IPS-18a (cell line): ENCODE data around the gene METTL26.

Experiments used
- H3K27ac ChIP-seq: one replicate; pipeline ENCODE4 v1.5.1; 2013; ENCODE audit warnings: low read length
- H3K27me3 ChIP-seq: one replicate; pipeline ENCODE4 v1.6.1; 2013; ENCODE audit warnings: mild to moderate bottlenecking, low read length; ENCODE audit not compliant: control insufficient read depth, insufficient read depth
- H3K36me3 ChIP-seq: one replicate; pipeline ENCODE4 v1.6.1; 2013; ENCODE audit warnings: low read depth, low read length; ENCODE audit not compliant: control insufficient read depth
- H3K4me1 ChIP-seq: one replicate; pipeline ENCODE4 v1.6.1; 2013; ENCODE audit warnings: low read depth, low read length; ENCODE audit not compliant: control insufficient read depth
- H3K4me3 ChIP-seq: one replicate; pipeline ENCODE4 v1.5.1; 2013; ENCODE audit warnings: low read length
- H3K9ac ChIP-seq: one replicate; pipeline ENCODE4 v1.6.1; 2013; ENCODE audit warnings: mild to moderate bottlenecking, low read length, moderate library complexity
- H3K9me3 ChIP-seq: one replicate; pipeline ENCODE4 v1.6.1; 2013; ENCODE audit warnings: low read depth, low read length; ENCODE audit not compliant: control insufficient read depth

The METTL26 gene

GRCh38 chr16:662095-662494 is 26.0 kb upstream of the METTL26 start:
- H3K4me1 ChIP-seq = no peaks in the 10 kb centered on the region
- H3K27me3 ChIP-seq = no peaks in the 10 kb centered on the region
- no peak overlapping the region for H3K27ac ChIP-seq
- no peaks in the 10 kb centered on the region for H3K36me3 ChIP-seq
- no peak overlapping the region for H3K4me3 ChIP-seq
- no peak overlapping the region for H3K9ac ChIP-seq
- no peaks in the 10 kb centered on the region for H3K9me3 ChIP-seq

- no peaks in the 10 kb centered on the region for H3K4me1 ChIP-seq
- no peak overlapping the region for H3K27ac ChIP-seq
- H3K9me3 ChIP-seq = no peaks in the 10 kb centered on the region
- H3K36me3 ChIP-seq = no peaks in the 10 kb centered on the region
- H3K9ac ChIP-seq = no peak overlapping the region
- no peaks in the 10 kb centered on the region for H3K27me3 ChIP-seq
- no peak overlapping the region for H3K4me3 ChIP-seq
Measured at GRCh38 chr16:661184-661821, 25.2 kb upstream of the METTL26 start.

- H3K9ac ChIP-seq = no peak overlapping the region
- no peak overlapping the region for H3K4me3 ChIP-seq
- H3K4me1 ChIP-seq = no peaks in the 10 kb centered on the region
- H3K27ac ChIP-seq = no peak overlapping the region
- H3K36me3 ChIP-seq = no peaks in the 10 kb centered on the region
- H3K9me3 ChIP-seq = no peaks in the 10 kb centered on the region
- H3K27me3 ChIP-seq = no peaks in the 10 kb centered on the region
Measured at GRCh38 chr16:660459-661183, 24.5 kb upstream of the METTL26 start.

DNA sequence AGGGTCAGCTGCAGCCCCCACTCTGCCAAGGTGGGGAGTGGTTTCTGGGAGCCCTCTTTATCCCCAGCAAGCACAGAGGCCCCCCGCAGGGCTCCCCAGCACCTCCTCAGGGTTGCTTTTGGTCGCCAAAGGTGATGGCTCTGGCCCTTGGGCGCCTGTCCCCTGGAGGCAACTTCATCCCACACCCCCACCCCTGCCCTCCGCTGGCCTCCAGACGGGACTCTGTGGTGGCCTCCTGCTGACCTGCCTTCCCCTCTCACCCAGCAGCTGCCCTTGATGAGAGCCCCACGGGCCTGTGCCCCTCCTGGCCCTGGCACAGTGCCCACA is 24.0 kb upstream of the METTL26 start:
- no peak overlapping the region for H3K27ac ChIP-seq
- no peaks in the 10 kb centered on the region for H3K9me3 ChIP-seq
- H3K4me1 ChIP-seq = no peaks in the 10 kb centered on the region
- no peaks in the 10 kb centered on the region for H3K36me3 ChIP-seq
- no peak overlapping the region for H3K4me3 ChIP-seq
- no peaks in the 10 kb centered on the region for H3K27me3 ChIP-seq
- H3K9ac ChIP-seq = no peak overlapping the region

- H3K27me3 ChIP-seq = no peaks in the 10 kb centered on the region
- no peaks in the 10 kb centered on the region for H3K9me3 ChIP-seq
- H3K4me1 ChIP-seq = no peaks in the 10 kb centered on the region
- H3K36me3 ChIP-seq = no peaks in the 10 kb centered on the region
- H3K4me3 ChIP-seq = no peak overlapping the region
- H3K9ac ChIP-seq = no peak overlapping the region
- H3K27ac ChIP-seq = no peak overlapping the region
Measured at GRCh38 chr16:659618-660017, 23.5 kb upstream of the METTL26 start.

- H3K9me3 ChIP-seq = no peaks in the 10 kb centered on the region
- no peaks in the 10 kb centered on the region for H3K36me3 ChIP-seq
- H3K4me1 ChIP-seq = no peaks in the 10 kb centered on the region
- no peak overlapping the region for H3K4me3 ChIP-seq
- H3K9ac ChIP-seq = no peak overlapping the region
- H3K27me3 ChIP-seq = no peaks in the 10 kb centered on the region
- H3K27ac ChIP-seq = no peak overlapping the region
Measured at GRCh38 chr16:658679-659571, 22.8 kb upstream of the METTL26 start.

- Histone ChIP-seq H3K36me3 (no peaks in the 10 kb centered on the region), H3K9me3 (no peaks in the 10 kb centered on the region), H3K4me1 (no peaks in the 10 kb centered on the region), H3K27me3 (no peaks in the 10 kb centered on the region), H3K9ac (no peak overlapping the region), H3K4me3 (no peak overlapping the region), H3K27ac (no peak overlapping the region)
Measured at GRCh38 chr16:657487-657886, 21.4 kb upstream of the METTL26 start.

DNA sequence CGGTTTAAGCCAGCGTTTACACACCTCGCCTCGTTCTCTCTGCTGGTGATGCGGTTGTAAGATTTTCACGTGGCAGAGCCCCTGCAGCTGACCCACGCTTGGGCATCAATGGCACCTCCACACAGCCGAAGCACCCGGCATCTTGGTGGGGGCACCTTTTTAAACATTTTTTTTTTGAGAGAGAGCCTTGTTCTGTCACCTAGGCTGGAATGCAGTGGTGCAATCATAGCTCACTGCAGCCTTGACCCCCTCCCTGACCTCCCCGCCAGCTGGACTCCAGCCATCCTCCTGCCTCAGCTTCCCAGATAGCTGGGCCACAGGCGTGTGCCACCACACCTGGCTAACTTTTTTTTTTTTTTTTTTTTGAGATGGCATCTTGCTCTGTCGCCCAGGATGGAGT is 17.9 kb upstream of the METTL26 start:
- Histone ChIP-seq H3K9me3 (no peaks in the 10 kb centered on the region), H3K4me3 (no peak overlapping the region), H3K4me1 (no peaks in the 10 kb centered on the region), H3K36me3 (no peaks in the 10 kb centered on the region), H3K9ac (no peak overlapping the region), H3K27ac (no peak overlapping the region), H3K27me3 (no peaks in the 10 kb centered on the region)

DNA sequence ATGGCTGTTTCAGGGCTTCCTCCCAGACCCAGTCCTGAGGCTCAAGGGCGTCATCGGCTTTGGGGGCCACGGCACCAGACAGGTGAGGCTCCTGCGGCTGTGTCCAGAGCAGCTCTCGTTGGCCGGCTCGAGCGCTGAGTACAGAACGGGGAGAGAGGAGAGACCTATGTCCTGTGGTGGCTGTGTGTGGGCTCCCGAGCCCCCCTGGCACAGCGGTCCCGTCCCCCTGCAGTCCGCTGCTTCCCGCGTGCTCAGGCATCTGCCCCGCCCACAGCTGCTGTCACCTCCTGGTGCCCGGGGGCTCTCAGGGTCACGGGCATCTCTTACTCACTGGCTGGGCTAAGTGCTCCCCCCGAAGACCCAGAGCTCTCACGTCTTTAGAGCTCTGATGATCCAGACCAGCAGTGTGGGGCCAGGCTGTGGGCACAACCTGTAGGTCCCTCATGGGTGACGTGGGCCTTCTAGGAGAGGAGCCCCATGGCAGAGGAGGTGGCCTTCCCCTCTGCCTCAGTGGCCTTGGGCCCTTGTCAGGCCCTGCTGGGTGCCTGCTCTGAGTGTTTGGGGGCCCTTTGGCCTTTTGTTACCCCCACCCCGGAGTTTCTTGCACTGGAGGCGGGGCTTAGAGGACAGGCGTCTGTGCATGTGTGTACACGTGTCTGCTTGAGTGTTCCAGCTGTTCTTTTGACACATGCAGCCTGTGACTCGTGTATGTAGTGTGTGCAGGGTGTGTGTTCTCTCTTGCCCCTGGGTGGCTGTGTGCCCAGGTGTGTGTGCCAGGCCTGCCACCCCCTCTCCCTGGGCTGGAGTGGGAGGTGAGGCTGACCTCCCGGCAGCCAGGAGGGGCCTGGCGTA is 16.6 kb upstream of the METTL26 start:
- no peak overlapping the region for H3K27ac ChIP-seq
- H3K4me1 ChIP-seq = peaks cover 5% of the 10 kb centered on the region
- no peaks in the 10 kb centered on the region for H3K9me3 ChIP-seq
- no peaks in the 10 kb centered on the region for H3K36me3 ChIP-seq
- H3K9ac ChIP-seq = no peak overlapping the region
- H3K4me3 ChIP-seq = no peak overlapping the region
- no peaks in the 10 kb centered on the region for H3K27me3 ChIP-seq

DNA sequence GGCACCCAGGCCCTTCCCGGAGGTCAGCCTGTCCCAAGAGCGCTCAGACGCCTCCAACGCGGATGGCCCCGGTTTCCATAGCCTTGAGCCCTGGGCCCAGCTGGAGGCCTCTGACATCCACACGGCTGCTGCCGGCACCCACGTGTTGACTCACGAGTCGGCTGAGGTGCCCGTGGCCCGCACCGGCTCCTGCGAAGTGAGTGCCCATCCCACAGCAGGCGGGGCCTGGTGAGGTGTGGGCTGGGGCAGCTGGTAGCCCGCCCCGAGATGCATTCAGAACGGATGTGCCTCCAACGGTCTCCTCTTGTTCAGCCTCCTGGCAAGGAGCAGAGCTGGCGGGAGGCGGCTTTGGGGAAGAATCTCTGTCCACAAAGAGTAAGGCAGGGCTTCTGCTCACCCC is 15.7 kb upstream of the METTL26 start:
- H3K9me3 ChIP-seq = no peaks in the 10 kb centered on the region
- no peak overlapping the region for H3K4me3 ChIP-seq
- no peaks in the 10 kb centered on the region for H3K27me3 ChIP-seq
- H3K27ac ChIP-seq = no peak overlapping the region
- H3K9ac ChIP-seq = no peak overlapping the region
- H3K36me3 ChIP-seq = no peaks in the 10 kb centered on the region
- H3K4me1 ChIP-seq = peaks cover 5% of the 10 kb centered on the region

- H3K4me3 ChIP-seq = peak overlapping the region; percentile 75
- H3K4me1 ChIP-seq = peaks cover 5% of the 10 kb centered on the region
- H3K36me3 ChIP-seq = no peaks in the 10 kb centered on the region
- no peaks in the 10 kb centered on the region for H3K27me3 ChIP-seq
- no peak overlapping the region for H3K27ac ChIP-seq
- peak overlapping the region; percentile 74 for H3K9ac ChIP-seq
- no peaks in the 10 kb centered on the region for H3K9me3 ChIP-seq
Measured at GRCh38 chr16:649631-650030, 13.5 kb upstream of the METTL26 start.
